Astrocyte (in vitro differentiated cells and primary cell): ENCODE measurements around the gene ZSCAN16. TPM values are rescaled to one million over a fixed set of nuclear protein-coding genes. Genes with fewer than 3 reads are reported as not detected.

Source experiments
- DNase-seq: peaks from one replicate; pipeline ENCODE4 v3.0.0-alpha.2; 2010; ENCODE audit warnings: low read depth
- FAIRE-seq: peaks from 2 replicates; lab custom pipeline; 2011; peaks lifted over from hg19 to GRCh38; lab: Jason Lieb, UNC
- H2AFZ ChIP-seq: 2 replicates; pipeline ENCODE4 v1.6.0; 2012; ENCODE audit warnings: low read depth, low read length, inconsistent platforms
- H3K27ac ChIP-seq: 2 replicates; pipeline ENCODE4 v1.5.1; 2011; ENCODE audit warnings: low read depth, low read length, inconsistent platforms
- H3K27me3 ChIP-seq: 2 replicates; pipeline ENCODE4 v1.6.0; 2011; ENCODE audit warnings: low read length, inconsistent platforms; ENCODE audit not compliant: insufficient read depth
- H3K36me3 ChIP-seq: 2 replicates; pipeline ENCODE4 v1.5.1; 2011; ENCODE audit warnings: low read length, inconsistent platforms; ENCODE audit not compliant: insufficient read depth
- H3K4me1 ChIP-seq: 2 replicates; pipeline ENCODE4 v1.5.1; 2011; ENCODE audit warnings: low read length, inconsistent platforms; ENCODE audit not compliant: insufficient read depth
- H3K4me2 ChIP-seq: 2 replicates; pipeline ENCODE4 v1.6.0; 2012; ENCODE audit warnings: low read length, inconsistent platforms
- H3K4me3 ChIP-seq: 2 replicates; pipeline ENCODE4 v1.5.1; 2011; ENCODE audit warnings: low read depth, mild to moderate bottlenecking, low read length, inconsistent platforms; ENCODE audit not compliant: insufficient read depth
- H3K79me2 ChIP-seq: 2 replicates; pipeline ENCODE4 v1.6.0; 2012; ENCODE audit warnings: mild to moderate bottlenecking, low read length, inconsistent platforms; ENCODE audit not compliant: insufficient read depth
- H3K9ac ChIP-seq: 2 replicates; pipeline ENCODE4 v1.6.0; 2012; ENCODE audit warnings: mild to moderate bottlenecking, low read length, inconsistent platforms
- H3K9me3 ChIP-seq: 2 replicates; pipeline ENCODE4 v1.5.1; 2012; ENCODE audit warnings: low read depth, mild to moderate bottlenecking, low read length, inconsistent platforms; ENCODE audit not compliant: insufficient read depth
- H4K20me1 ChIP-seq: 2 replicates; pipeline ENCODE4 v1.6.0; 2012; ENCODE audit warnings: low read length, inconsistent platforms; ENCODE audit not compliant: insufficient read depth
- H3K27ac Mint-ChIP-seq: one replicate; pipeline ENCODE4 v1.8.0; 2021; ENCODE audit warnings: mild to moderate bottlenecking, mixed read lengths; ENCODE audit not compliant: unreplicated experiment
- H3K27me3 Mint-ChIP-seq: one replicate; pipeline ENCODE4 v1.8.0; 2021; ENCODE audit warnings: low read depth, mixed read lengths; ENCODE audit not compliant: unreplicated experiment
- H3K36me3 Mint-ChIP-seq: one replicate; pipeline ENCODE4 v1.8.0; 2021; ENCODE audit warnings: low read depth, mixed read lengths; ENCODE audit not compliant: unreplicated experiment
- H3K4me1 Mint-ChIP-seq: one replicate; pipeline ENCODE4 v1.8.0; 2021; ENCODE audit warnings: low read depth, mixed read lengths; ENCODE audit not compliant: unreplicated experiment
- H3K4me3 Mint-ChIP-seq: one replicate; pipeline ENCODE4 v1.8.0; 2021; ENCODE audit warnings: mild to moderate bottlenecking, moderate library complexity, mixed read lengths; ENCODE audit not compliant: unreplicated experiment
- H3K9me3 Mint-ChIP-seq: one replicate; pipeline ENCODE4 v1.8.0; 2021; ENCODE audit warnings: mild to moderate bottlenecking, mixed read lengths; ENCODE audit not compliant: unreplicated experiment
- CTCF ChIP-seq: IDR thresholded peaks from 2 replicates; pipeline ENCODE4 v1.5.1; 2011; ENCODE audit warnings: low read depth, mild to moderate bottlenecking, inconsistent platforms, low read length, moderate library complexity; ENCODE audit not compliant: insufficient read depth
- EZH2 ChIP-seq: IDR thresholded peaks from 2 replicates; pipeline ENCODE4 v1.6.1; 2012; ENCODE audit warnings: mild to moderate bottlenecking, low read length, inconsistent platforms; ENCODE audit not compliant: insufficient read depth
- total RNA-seq: library from RNA; stranded (reverse); gene quantifications from 2 replicates; pipeline ENCODE4 v1.2.1, GENCODE V29; 2021

The ZSCAN16 gene
- total RNA-seq, 1 donor from 2014 or later, result 2.5 TPM

GRCh38 chr6:28176373-28176772 lies 52.0 kb downstream of the ZSCAN16 start:
- peaks cover 2% of the 10 kb centered on the region for H3K27me3 ChIP-seq
- H3K9ac ChIP-seq, result no peak overlapping the region
- DNase-seq (no peak), FAIRE-seq (no peak)
- peaks cover under 1% of the 10 kb centered on the region for H3K36me3 Mint-ChIP-seq
- no peak for TF ChIP-seq CTCF
- no peak for TF ChIP-seq EZH2
- no peaks in the 10 kb centered on the region for H3K79me2 ChIP-seq
- no peak overlapping the region for H3K27ac Mint-ChIP-seq
- peaks cover 18% of the 10 kb centered on the region for H3K9me3 Mint-ChIP-seq
- no peak overlapping the region for H3K4me2 ChIP-seq
- H2AFZ ChIP-seq, result no peak overlapping the region
- peaks cover 3% of the 10 kb centered on the region for H3K9me3 ChIP-seq
- H3K27me3 Mint-ChIP-seq, result peaks cover 5% of the 10 kb centered on the region
- H3K4me3 ChIP-seq, result no peak overlapping the region
- no peak overlapping the region for H3K4me3 Mint-ChIP-seq
- H3K4me1 Mint-ChIP-seq, result peaks cover 10% of the 10 kb centered on the region
- no peaks in the 10 kb centered on the region for H3K4me1 ChIP-seq
- H4K20me1 ChIP-seq, result no peaks in the 10 kb centered on the region
- H3K36me3 ChIP-seq, result no peaks in the 10 kb centered on the region
- H3K27ac ChIP-seq, result no peak overlapping the region

Other genes with a start within 250 kb of the ZSCAN16 start
- gene OR2B2, start 212.2 kb upstream of the ZSCAN16 start, total RNA-seq, result not detected in 2 replicates
- not detected in 2 replicates for gene OR2B6, start 167.4 kb upstream of the ZSCAN16 start, total RNA-seq
- gene ZNF165, start 44.0 kb upstream of the ZSCAN16 start, total RNA-seq, result 0.48 and 0.75 TPM in 2 replicates
- 21.8 and 25.1 TPM in 2 replicates for gene ZKSCAN8, start 17.3 kb downstream of the ZSCAN16 start, total RNA-seq
- 14.7 and 16.9 TPM in 2 replicates for gene ZSCAN9, start 100.7 kb downstream of the ZSCAN16 start, total RNA-seq
- 3.9 TPM in 2 replicates for gene ZKSCAN4, start 127.7 kb downstream of the ZSCAN16 start, total RNA-seq
- gene NKAPL, start 134.7 kb downstream of the ZSCAN16 start, total RNA-seq, result not detected in 2 replicates
- 12.0 and 15.9 TPM in 2 replicates for gene ZSCAN26, start 142.5 kb downstream of the ZSCAN16 start, total RNA-seq
- 7.9 and 8.1 TPM in 2 replicates for gene PGBD1, start 157.0 kb downstream of the ZSCAN16 start, total RNA-seq
- 1.1 and 1.6 TPM in 2 replicates for gene ZSCAN31, start 211.5 kb downstream of the ZSCAN16 start, total RNA-seq
- gene ZKSCAN3, start 225.3 kb downstream of the ZSCAN16 start, total RNA-seq, result 7.6 and 8.0 TPM in 2 replicates